Right ventricle myocardium superior (tissue), 1 donor: ENCODE data around the gene FBXO44. TPM values are rescaled to one million over a fixed set of nuclear protein-coding genes. Genes with fewer than 3 reads are reported as not detected.

ENCODE experiments used
- ATAC-seq: fragments of 200-7000 bp; cut with Tn5 transposase; one replicate; pipeline ENCODE4 v1.9.1; 2020; ENCODE audit warnings: mild to moderate bottlenecking; ENCODE audit not compliant: poor library complexity
- DNase-seq: peaks from one replicate; pipeline ENCODE4 v3.0.0-alpha.2; 2020
- intact Hi-C: fragments of 100-400 bp; cut with DNase I; formaldehyde crosslinking; loops from one replicate; pipeline ENCODE4 v1.11.2; 2022
- total RNA-seq: library from RNA; stranded (reverse); fragmentation: NEBNext Ultra II Directional; extraction: Animal tissue kit (Norgen Biotek cat#: 25700); gene quantifications from one replicate; pipeline ENCODE4 v1.2.1, GENCODE V29; 2021
- donor health status: DM: no; HTN: yes; CAD: no; lungs with severe emphysema.

Gene FBXO44
- total RNA-seq, 1 donor from 2014 or later = 15.6 TPM

- intact Hi-C loops = no loop called here
- DNase-seq (no peak), ATAC-seq (no peak)
Observed at GRCh38 chr1:11697893-11698210, 43.2 kb downstream of the FBXO44 start.

- DNase-seq (no peak), ATAC-seq (no peak)
- intact Hi-C loops = no loop called here
Observed at GRCh38 chr1:11700601-11701467, 46.2 kb downstream of the FBXO44 start.

DNA sequence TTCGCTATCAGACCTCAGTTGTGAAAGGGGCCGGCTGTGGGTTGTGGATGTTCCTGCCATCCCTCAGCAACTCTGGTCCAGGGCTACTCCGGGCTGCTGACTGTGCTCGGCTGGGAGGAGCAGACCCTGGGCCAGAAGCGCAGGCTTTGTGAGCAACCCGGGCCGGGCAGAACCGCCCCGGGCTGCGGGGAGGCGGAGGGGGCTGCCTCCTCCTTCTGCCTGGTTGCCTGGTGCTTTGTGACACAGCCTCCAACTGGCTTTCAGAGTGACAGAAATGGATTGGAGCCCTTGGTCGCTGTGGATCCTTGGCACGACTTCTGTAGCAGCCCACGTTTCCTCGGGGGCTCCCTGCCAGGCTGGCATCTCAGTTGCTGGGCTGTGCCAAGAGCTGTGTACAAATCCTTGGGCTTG is 46.9 kb downstream of the FBXO44 start:
- ATAC-seq (peak; percentile 36), DNase-seq (no peak)

GRCh38 chr1:11701981-11702803 is 47.5 kb downstream of the FBXO44 start:
- DNase-seq = no peak
- intact Hi-C loops = no loop called here
- no peak for ATAC-seq

More for the DNA sequence above, 46.9 kb downstream of the FBXO44 start:
- intact Hi-C loops = no loop called here

DNA sequence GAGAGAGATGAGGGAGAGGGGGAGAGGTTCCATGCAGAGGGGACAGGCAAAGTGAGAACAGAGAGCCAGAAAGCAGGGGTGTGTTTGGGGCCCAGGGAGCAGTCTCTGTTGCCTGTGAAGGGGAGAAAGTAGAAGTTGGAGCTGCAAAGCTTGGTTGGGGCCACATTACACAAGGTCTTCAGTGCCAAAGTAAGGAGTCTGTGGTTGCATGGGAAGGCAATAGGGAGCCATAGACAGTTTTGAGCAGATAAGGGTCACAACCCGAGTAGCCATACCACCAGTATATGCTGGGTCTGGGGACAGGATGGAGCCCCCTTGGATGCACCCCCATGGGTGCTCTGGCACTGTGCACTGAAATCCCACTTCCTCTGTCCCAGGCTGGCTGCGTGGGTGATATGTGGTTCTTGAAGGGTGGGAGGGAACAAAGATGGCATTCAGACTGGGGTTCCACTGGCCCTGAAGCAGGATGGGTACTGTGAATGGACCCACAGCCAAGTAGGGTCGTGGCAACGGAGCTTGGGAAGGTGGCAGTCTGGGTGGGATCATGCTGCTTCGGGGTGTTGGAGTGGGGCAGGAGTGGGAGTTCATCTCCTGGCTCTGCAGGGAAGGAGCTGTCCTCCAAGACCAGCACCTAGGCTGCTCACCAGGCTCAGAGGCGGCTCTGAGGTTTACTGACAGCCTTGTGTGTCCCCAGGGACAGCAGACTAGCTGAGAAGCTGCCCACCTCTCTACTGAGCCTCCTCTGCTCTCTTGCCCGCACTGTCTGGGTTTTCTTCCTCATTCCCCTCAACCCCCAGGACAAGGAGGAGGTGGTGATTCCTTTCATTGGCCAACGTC is 48.9 kb downstream of the FBXO44 start:
- DNase-seq = no peak
- ATAC-seq = no peak
- intact Hi-C loops = no loop called here

GRCh38 chr1:11704194-11704529 is 49.5 kb downstream of the FBXO44 start:
- intact Hi-C loops = no loop called here

DNA sequence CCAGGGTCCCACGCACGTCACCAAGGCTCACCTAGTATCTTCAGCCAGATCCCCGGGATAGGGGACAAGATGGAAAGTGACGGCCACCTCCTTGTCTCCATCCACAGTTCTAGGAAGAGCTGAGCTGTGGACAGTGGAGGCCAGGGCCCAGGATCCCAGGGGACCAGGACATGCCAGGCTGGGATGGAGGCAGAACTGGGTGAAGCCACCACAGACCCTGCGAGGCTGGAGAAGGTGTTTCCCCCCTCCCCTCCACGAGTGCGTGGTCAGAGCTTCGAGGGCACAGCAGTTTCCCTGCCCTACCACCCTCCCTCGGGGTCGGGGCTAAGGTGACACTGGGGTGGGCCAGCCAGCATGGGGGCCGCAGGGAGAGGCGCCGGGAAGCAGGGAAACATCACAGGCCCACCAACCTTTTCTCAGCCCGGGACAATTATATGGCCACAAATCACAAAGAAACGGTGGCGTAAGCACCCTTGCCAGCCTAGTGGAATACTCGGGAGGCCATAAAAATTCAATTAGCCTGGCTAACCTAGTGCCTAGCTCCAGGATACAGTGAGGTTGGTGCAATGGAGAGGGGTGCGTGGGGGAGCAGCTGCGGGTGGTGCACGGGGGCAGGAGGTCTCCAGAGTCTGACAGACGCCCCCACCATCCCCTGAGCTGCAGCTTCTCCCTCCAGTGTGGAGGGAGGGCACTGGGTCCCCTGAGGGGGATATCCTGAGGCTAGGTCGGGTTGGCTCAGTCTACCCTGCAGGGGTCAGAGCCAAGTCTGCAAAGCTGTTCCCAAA is 50.2 kb downstream of the FBXO44 start:
- DNase-seq (no peak), ATAC-seq (no peak)
- intact Hi-C loops = no loop called here

More at GRCh38 chr1:11704194-11704529, 49.5 kb downstream of the FBXO44 start:
- no peak for DNase-seq
- ATAC-seq = no peak

DNA sequence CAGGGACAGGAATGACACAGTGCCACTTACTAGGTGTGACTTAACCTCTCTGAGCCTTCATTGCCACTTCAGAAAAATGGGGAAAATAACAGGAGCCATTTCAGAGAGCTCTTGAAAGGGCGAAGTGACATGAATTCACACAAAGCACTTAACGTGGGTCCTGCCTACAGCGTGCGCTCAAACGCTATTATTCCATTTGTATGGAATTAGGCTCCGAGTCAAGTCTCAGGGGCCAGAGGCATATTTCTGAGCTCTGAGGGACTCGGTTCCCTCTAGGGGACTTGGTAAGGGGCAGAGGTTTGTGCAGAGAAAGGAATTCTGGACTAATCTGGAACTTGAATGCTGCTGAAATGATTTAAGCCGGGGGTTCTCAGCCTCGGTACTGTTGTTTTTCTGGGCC is 50.9 kb downstream of the FBXO44 start:
- intact Hi-C loops = no loop called here
- ATAC-seq (no peak), DNase-seq (no peak)

DNA sequence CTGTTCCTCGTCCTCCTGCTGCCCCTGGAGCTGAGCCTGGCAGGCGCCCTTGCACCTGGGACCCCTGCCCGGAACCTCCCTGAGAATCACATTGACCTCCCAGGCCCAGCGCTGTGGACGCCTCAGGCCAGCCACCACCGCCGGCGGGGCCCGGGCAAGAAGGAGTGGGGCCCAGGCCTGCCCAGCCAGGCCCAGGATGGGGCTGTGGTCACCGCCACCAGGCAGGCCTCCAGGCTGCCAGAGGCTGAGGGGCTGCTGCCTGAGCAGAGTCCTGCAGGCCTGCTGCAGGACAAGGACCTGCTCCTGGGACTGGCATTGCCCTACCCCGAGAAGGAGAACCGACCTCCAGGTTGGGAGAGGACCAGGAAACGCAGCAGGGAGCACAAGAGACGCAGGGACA is 51.6 kb downstream of the FBXO44 start:
- ATAC-seq (no peak), DNase-seq (no peak)
- intact Hi-C loops = no loop called here

DNA sequence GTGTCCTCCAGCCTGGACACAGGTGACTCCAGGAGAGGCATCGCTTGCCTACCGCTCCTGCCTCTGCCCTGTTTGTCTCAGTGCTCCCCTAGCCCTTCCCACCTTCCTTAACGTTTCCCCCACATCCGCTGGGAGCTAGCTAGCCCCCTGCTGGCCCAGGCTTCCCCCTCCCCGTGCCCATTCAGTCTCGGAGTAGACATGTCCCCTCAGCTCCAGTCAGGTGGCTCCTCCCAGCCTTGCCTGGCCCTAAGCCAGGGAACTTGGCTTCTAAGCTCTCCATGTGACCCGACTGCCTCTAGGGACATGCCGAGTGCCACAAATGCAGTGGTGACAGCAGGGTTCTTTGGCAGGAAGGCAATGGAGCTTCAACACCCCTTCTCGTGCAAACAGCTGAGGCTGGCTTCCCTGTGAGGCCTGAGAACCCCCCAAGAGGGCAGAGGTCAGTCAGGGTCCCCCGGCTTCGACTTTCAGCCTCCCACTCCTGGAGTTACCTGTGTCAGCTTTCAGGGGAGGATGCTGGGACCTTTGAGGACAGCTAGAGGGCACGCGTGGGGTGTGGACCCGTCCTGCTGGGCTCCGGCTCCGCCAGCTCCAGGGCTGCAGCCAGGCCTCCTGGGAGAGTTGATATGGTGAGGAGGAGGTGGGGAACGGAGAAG is 53.1 kb downstream of the FBXO44 start:
- DNase-seq (peak; percentile 82), ATAC-seq (peak; percentile 93)
- intact Hi-C loops = no loop called here

DNA sequence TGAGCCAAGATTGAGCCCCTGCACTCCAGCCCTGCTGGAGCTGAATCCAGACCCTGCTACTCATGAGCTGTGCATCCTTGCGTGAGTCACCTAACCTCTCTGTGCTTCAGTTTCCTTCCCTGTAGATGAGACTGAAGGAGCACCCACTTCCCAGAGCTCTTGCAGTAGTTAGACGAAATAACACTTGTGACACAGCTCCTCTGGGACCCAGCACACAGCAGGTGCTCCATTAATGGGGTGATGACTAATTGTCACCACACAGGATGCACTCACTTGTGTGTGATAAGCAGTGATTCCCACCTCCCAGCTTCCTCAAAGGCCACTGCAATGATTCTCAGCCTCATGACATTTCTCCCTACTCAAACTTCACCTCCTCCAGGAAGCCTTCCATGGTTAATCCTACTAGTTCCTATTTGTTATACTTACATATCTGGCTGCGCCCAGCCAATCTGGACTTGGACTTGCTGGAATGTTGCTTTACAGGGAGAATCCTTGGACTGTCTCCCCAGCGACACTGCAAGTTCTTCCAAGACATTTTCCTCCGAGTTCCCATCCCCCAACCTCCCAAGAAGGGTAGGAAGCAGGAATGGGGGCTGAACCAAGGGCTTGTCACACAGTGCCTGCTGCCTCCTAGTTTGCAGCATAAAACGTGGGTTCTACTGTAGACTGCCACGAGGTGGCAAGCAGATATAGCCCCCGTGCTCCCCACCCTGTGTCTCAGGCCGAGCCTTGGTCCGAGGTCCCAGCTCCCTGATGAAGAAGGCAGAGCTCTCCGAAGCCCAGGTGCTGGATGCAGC is 54.1 kb downstream of the FBXO44 start:
- intact Hi-C loops = no loop called here
- DNase-seq (no peak), ATAC-seq (no peak)

GRCh38 chr1:11711490-11711889 is 56.8 kb downstream of the FBXO44 start:
- intact Hi-C loops = no loop called here
- DNase-seq = no peak

DNA sequence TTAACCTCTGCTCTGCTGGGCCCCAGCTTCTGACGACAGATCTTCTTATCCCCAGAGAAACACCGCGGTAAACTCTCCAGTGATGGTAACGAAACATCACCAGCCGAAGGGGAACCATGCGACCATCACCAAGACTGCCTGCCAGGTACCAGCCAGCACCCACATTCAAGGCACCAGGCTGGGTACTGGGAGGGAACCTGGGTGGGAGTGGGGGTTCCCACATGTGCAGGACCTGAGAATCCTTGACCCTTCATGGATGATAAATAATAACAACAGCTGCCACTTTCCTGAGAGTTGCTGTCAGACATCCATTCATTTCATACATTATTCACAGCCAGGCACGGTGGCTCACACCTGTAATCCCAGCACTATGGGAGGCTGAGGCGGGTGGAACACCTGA is 57.6 kb downstream of the FBXO44 start:
- DNase-seq = no peak
- intact Hi-C loops = no loop called here
- no peak for ATAC-seq

More at GRCh38 chr1:11711490-11711889, 56.8 kb downstream of the FBXO44 start:
- no peak for ATAC-seq
